Muscle layer of duodenum (tissue), 2 donors: ENCODE data around the gene WNT3A.

Experiments used
- H3K27ac ChIP-seq: one replicate; pipeline ENCODE4 v1.7.0; 2013; ENCODE audit warnings: mild to moderate bottlenecking, low read length
- H3K27me3 ChIP-seq: one replicate; pipeline ENCODE4 v1.7.0; 2013; ENCODE audit warnings: low read depth, mild to moderate bottlenecking, control low read depth, low read length
- H3K36me3 ChIP-seq, 2 donors: one replicate each; pipeline ENCODE4 v1.7.0; 2013; ENCODE audit warnings: low read length in 2 of 2, control low read depth in 1 of 2, mild to moderate bottlenecking in 1 of 2; ENCODE audit not compliant: insufficient read depth in 2 of 2, control insufficient read depth in 1 of 2
- H3K4me1 ChIP-seq, 2 donors: one replicate each; pipeline ENCODE4 v1.7.0; 2013; ENCODE audit warnings: low read length in 2 of 2, mild to moderate bottlenecking in 2 of 2, control low read depth in 1 of 2, moderate library complexity in 1 of 2; ENCODE audit not compliant: insufficient read depth in 2 of 2, control insufficient read depth in 1 of 2
- H3K4me3 ChIP-seq, 2 donors: one replicate each; pipeline ENCODE4 v1.7.0; 2013; ENCODE audit warnings: low read length in 2 of 2, low read depth in 1 of 2, mild to moderate bottlenecking in 1 of 2
- H3K9me3 ChIP-seq, 2 donors: one replicate each; pipeline ENCODE4 v1.7.0; 2013; ENCODE audit warnings: low read length in 2 of 2, control low read depth in 1 of 2, mild to moderate bottlenecking in 1 of 2; ENCODE audit not compliant: control insufficient read depth in 1 of 2
- donor health status: healthy.

Gene WNT3A

DNA sequence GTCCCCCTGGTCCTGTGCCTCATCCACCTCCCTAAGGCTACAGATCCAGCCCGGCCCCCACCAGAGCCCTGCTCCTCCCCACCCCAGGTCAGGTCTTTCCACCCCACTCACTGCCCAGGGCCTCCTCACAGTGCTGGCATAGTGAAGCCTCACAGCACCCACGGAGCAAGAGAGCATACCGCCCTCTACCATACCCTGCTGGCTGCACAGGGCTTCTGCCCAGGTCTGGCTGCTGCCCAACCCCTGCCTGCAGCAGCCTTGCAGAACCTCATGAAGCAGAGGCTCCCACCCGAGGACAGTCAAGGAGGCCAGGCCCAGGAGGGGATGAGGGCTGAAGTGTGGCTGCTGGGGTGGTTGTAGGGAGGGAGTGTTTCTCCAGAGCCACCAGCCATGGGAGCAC lies 56.0 kb downstream of the WNT3A start:
- Histone ChIP-seq H3K4me1 (peaks cover 4 to 22% of the 10 kb centered on the region in 2 donors), H3K9me3 (no peaks in the 10 kb centered on the region), H3K27me3 (peaks cover 62% of the 10 kb centered on the region), H3K27ac (no peak overlapping the region), H3K4me3 (no peak overlapping the region), H3K36me3 (no peaks in the 10 kb centered on the region)

DNA sequence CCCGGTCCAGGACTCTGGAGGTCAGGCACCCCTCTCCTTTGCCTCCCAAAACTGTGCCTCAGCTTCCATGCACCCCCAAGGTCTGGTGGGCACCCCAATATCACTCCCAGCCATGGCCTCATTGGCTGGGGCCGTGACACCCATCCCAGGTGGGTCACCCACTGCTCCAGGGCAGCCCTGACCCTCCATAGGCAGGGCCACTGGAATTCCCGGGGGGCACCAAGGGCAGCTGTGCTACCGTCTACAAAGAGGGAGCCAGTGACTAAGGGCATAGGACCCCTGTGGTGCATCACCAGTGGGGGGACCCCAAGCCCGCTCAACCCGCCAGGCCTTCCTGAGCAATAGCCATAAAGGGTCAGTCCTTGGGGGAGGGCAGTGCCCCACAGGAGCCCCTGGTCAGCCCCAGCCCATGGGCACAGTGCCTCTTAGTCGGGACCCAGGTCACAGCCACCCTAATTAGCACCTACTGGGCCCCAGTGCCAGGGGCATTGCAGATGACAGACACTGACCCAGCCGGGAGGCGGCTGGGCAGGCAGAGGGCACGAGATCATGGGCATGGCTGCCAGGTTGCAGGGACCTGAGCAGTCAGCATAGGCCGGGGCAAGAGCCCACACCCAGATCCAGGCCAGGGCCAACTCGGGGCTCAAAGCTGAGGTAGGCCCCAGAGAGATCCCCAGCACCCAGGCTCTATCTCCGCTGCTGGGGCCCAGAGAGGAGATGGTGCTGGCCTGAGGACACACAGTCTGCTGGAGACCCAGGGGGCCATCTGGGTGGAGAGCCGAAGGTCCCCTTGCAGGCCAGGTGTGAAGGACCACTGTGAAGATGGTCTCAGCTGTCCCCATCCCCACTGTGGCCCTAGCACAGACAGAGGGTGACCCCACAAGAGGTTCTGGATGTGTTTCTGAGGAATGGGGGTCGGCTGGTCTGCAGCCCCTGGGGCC lies 56.7 kb downstream of the WNT3A start:
- H3K9me3 ChIP-seq: no peaks in the 10 kb centered on the region
- peaks cover 4 to 22% of the 10 kb centered on the region in 2 donors for H3K4me1 ChIP-seq
- no peaks in the 10 kb centered on the region for H3K36me3 ChIP-seq
- H3K27ac ChIP-seq: no peak overlapping the region
- no peak overlapping the region for H3K4me3 ChIP-seq
- peaks cover 59% of the 10 kb centered on the region for H3K27me3 ChIP-seq

DNA sequence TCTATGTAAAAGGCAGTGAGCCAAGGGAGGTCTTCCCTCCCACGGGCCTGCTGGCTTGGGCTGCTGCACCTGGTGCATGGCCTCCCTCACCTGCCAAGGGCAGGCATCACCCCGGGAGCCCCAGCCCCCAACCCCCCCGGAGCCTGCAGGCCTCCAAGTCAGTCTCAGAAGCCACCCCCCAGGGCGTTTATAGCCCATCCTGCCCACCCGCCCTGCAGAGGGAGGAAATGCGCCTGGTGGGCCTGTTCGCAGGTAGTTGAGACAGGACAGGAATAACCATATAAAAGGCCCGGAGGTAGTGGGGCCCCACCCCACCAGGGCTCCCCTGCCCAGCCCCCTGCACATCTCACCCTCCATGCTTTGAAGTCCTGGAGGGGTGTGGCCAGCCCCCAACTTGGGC lies 57.5 kb downstream of the WNT3A start:
- Histone ChIP-seq H3K4me1 (peaks cover 4 to 18% of the 10 kb centered on the region in 2 donors), H3K9me3 (no peaks in the 10 kb centered on the region), H3K4me3 (no peak overlapping the region), H3K27me3 (peaks cover 53% of the 10 kb centered on the region), H3K27ac (no peak overlapping the region), H3K36me3 (no peaks in the 10 kb centered on the region)

DNA sequence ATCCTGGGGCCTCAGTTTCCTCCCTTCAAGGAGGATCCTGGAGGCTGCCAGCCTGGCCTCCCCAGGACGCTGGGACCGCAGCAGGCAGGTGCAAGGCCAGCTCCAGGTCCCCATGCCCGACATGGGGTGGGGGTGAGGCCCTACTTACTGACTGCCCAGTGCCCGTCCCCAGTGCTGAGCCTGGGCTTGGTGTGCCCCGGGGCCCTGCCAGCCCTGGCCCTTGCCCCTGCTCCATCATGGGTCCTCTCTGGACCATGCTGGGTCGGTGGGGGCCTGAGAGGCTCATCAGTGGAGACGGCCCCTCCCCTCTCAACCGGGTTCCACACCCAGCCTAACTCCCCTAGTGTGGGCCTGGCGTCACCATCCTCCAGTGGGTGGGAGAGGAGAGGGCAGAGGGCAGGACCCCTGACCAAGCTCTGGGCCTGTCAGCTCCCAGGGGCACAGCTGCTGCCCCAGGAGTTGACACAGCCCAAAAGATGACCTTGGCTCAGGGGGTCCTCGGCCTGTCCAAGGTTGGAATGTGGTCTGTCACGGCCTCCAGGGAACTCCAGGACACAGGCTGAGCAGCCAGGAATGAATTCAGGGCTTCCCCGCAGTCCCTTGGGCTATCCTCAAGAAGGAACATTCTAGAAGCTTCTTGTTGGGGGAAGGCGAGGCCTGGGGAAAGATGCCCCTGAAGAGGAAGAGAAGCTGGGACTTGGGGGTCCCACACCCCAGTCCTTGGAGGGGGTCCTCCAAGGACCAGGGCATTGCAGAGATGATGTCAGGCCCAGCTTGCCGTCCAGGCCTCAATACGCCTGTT lies 58.1 kb downstream of the WNT3A start:
- H3K36me3 ChIP-seq: no peaks in the 10 kb centered on the region

DNA sequence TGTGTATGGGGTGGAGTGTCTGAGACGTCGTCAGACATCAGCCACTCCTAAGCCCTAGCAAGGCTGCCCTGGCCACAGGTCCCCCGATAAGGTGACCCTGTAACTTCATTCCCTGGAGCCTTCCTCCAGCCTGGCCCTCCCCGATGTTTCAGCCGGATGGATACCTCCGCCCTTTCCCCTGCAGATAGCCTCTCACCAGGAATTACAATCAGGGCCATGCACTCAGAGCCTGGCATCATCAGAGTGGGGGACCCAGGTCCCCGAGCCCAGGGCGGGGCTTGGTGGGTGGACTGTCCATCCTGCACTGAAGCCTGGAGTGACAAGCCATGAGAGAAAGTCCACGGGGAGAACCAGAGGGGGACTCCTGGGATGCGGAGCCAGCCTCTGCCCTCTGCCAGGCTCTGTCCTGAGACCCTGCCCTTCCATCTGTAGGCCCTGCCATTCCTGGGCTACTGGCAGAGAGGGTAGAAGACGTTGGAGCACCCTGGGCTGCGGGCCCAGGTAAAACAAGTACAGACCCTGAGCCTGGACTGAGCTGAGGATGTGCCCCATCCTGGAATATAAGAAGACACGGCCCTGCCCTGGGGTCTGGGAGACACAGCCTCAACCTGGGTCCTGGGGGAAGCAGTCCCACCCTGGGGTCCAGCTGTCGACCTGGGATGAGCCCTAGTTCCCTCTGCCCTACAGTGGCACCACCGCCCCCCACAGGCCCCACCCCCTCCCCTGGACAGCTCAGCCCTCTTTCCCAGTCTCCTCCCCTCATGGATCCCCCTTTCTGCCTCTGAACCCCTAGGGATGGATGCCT lies 58.9 kb downstream of the WNT3A start:
- Histone ChIP-seq H3K9me3 (no peaks in the 10 kb centered on the region), H3K27me3 (peaks cover 39% of the 10 kb centered on the region), H3K27ac (no peak overlapping the region), H3K4me3 (no peak overlapping the region), H3K4me1 (peaks cover 0 to 4% of the 10 kb centered on the region in 2 donors), H3K36me3 (no peaks in the 10 kb centered on the region)

More for the DNA sequence above, 58.1 kb downstream of the WNT3A start:
- no peak overlapping the region for H3K27ac ChIP-seq
- no peaks in the 10 kb centered on the region for H3K9me3 ChIP-seq
- no peak overlapping the region for H3K4me3 ChIP-seq
- peaks cover 4 to 12% of the 10 kb centered on the region in 2 donors for H3K4me1 ChIP-seq
- H3K27me3 ChIP-seq: peaks cover 47% of the 10 kb centered on the region

DNA sequence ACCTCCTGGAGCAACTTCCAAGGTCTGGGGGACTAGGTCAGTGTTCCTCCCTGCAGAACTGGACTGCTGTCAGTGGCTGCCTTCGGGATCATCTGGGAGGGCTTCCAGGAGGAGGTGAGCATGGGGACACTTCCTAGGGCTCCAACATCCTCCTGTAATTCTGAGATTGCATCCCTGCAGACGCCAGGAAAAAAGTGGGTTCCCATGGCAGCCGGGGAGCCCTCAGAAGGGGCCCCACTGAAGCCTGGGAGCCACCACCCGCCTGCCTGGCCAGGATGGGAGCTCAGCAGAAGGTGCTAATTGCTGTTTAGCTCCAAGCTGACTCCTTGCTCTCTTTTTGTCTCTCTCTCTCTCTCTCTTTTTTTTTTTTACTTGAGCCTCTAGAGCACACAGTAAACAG lies 59.6 kb downstream of the WNT3A start:
- Histone ChIP-seq H3K27ac (no peak overlapping the region), H3K4me1 (no peaks in the 10 kb centered on the region), H3K27me3 (peaks cover 32% of the 10 kb centered on the region), H3K36me3 (no peaks in the 10 kb centered on the region), H3K4me3 (no peak overlapping the region), H3K9me3 (no peaks in the 10 kb centered on the region)

DNA sequence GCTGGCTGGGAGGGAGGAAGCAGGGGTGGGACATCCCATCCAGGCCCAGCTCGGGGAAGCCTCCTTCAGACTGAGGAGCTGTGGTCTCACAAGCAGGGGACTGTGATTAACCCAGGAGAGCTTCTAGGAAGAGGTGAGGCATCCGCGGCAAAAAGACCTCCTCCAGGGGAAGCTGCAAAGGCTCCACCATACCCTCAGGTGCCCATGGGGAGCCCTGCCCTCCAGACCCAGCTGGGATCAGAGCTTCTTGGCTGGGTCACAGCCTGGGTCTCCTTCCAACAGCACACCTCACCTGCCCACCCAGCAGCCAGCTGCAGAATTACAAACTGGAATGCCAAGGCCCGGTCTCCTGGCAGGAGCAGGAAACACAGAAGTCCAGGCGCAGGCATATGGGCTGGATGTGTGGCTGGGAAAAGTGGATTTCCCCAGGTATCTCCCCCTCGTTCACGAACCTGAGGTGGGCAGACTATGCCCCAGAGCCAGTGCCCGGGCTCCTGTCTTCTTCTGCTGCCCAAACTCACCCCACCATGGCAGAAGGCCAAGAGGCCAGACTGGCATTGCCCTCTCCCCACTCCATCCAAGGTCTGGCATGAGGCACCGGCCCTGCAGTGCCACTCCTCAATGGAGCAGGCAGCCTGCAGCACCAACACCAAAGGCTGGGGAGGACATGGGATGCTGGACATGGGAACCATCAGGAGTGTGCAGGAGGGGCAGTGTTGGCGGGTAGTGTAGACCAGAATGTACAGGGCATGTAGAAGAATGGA lies 60.3 kb downstream of the WNT3A start:
- Histone ChIP-seq H3K4me3 (no peak overlapping the region), H3K4me1 (no peaks in the 10 kb centered on the region), H3K36me3 (no peaks in the 10 kb centered on the region), H3K27ac (no peak overlapping the region), H3K9me3 (no peaks in the 10 kb centered on the region), H3K27me3 (peaks cover 25% of the 10 kb centered on the region)

DNA sequence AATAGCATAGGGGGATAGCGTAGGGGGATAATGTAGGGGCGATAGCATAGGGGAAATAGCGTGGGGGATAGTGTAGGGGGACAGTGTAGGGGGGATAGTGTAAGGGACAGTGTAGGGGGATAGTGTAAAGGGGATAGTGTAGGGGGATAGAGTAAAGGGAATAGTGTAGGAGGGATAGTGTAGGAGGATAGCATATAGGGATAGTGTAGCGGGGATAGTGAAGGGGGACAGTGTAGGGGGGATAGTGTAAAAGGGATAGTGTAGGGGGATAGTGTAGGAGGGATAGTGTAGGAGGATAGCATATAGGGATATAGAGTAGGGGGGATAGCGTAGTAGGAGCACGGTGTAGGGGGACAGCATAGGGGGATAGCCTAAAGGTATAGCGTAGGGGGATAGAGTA lies 61.6 kb downstream of the WNT3A start:
- Histone ChIP-seq H3K4me1 (no peaks in the 10 kb centered on the region), H3K27me3 (peaks cover 21% of the 10 kb centered on the region), H3K4me3 (no peak overlapping the region), H3K27ac (no peak overlapping the region), H3K9me3 (no peaks in the 10 kb centered on the region), H3K36me3 (no peaks in the 10 kb centered on the region)

DNA sequence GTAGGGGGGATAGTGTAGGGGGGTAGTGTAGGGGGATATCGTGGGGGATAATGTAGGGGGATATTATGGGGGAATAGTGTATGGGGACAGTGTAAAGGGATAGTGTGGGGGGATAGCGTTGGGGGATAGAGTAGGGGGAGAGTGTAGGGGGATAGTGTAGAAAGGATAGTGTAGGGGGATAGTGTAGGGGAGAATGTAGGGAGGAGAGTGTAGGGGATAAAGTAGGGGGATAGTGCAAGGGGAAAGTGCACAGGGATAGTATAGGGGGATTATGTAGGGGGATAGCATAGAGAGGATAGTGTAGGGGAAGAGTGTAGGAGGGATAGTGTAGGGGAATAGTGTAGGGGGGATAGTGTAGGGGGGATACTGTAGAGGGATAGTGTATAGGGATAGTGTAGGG lies 63.4 kb downstream of the WNT3A start:
- Histone ChIP-seq H3K27ac (no peak overlapping the region), H3K4me1 (no peaks in the 10 kb centered on the region), H3K27me3 (peaks cover 13% of the 10 kb centered on the region), H3K4me3 (no peak overlapping the region), H3K9me3 (no peaks in the 10 kb centered on the region), H3K36me3 (no peaks in the 10 kb centered on the region)

DNA sequence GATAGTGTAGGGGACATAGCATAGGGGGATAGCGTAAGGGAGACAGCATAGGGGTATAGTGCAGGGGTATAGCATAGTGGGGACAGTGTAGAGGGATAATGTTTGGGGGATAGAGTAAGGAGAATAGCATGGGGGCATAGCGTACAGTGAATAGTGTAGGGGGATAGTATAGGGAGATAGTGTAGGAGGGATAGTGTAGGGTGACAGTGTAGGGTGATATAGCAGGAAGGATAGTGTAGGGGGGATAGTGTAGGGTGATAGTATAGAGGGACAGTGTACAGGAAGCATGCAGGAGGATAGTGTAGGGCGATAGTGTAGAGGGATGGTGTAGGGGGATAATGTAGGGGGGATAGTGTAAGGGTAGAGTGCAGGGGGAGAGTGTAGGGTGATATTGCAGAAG lies 64.1 kb downstream of the WNT3A start:
- no peaks in the 10 kb centered on the region for H3K4me1 ChIP-seq
- no peak overlapping the region for H3K4me3 ChIP-seq
- H3K27ac ChIP-seq: no peak overlapping the region
- no peaks in the 10 kb centered on the region for H3K9me3 ChIP-seq
- peaks cover 6% of the 10 kb centered on the region for H3K27me3 ChIP-seq
- H3K36me3 ChIP-seq: no peaks in the 10 kb centered on the region
